GM23338 (cell line): ENCODE results near the gene RAB31.

Experiments
- CREB1 ChIP-seq: fragments of 250-450 bp; sonication (Bioruptor Pico); IDR thresholded peaks from 2 replicates; pipeline ENCODE4 v1.5.0; 2020; ENCODE audit warnings: low read depth, mild to moderate bottlenecking, moderate library complexity
- CTCF ChIP-seq, 2 experiments: fragments of 200-600 bp in 1 of 2; sonication (generic) in 1 of 2; conservative IDR thresholded peaks; 2 replicates each; pipeline versions ENCODE4 v1.5.1 to v1.6.1; 2016 to 2017; ENCODE audit warnings: antibody characterized with exemption in 2 of 2, low read depth in 2 of 2, mild to moderate bottlenecking in 2 of 2, moderate library complexity in 1 of 2
- EZH2 ChIP-seq: fragments of 200-600 bp; sonication (generic); IDR thresholded peaks from one replicate; pipeline ENCODE4 v1.8.0; 2017; ENCODE audit warnings: antibody characterized with exemption, mild to moderate bottlenecking, low read depth; ENCODE audit not compliant: unreplicated experiment
- EZH2phosphoT487 ChIP-seq: fragments of 200-600 bp; sonication (generic); IDR thresholded peaks from one replicate; pipeline ENCODE4 v1.8.1; 2018; ENCODE audit warnings: antibody characterized with exemption; ENCODE audit not compliant: unreplicated experiment
- POLR2AphosphoS5 ChIP-seq: IDR thresholded peaks from 2 replicates; pipeline ENCODE4 v1.6.1; 2016; ENCODE audit warnings: antibody characterized with exemption, low read depth
- REST ChIP-seq: IDR thresholded peaks from one replicate; pipeline ENCODE4 v1.6.1; 2018; ENCODE audit warnings: antibody characterized with exemption; ENCODE audit not compliant: unreplicated experiment

GRCh38 chr18:9876212-9876866 lies 168.2 kb downstream of the RAB31 start:
- TF ChIP-seq CTCF (conservative IDR thresholded peaks at IDR 0.05; ENCODE audit: low read depth in 2 of 2) (no peak), REST (no peak), EZH2 (no peak), EZH2phosphoT487 (no peak), POLR2AphosphoS5 (no peak), CREB1 (CRISPR knock-in tag) (no peak)
